NCI-H774 (cell line): Measurements from ENCODE around the gene PARD3.
"Not testable (repeated sequence)": the region's sequence is repeated elsewhere in the genome, so short reads cannot be mapped to it uniquely, and the experiment has no call there.

Experiments
- DNase-seq: peaks from one replicate; lab custom pipeline; 2025; lab: John Stamatoyannopoulos, UW

Gene PARD3

GRCh38 chr10:34094146-34094696 is 720.9 kb downstream of the PARD3 start:
- DNase-seq, result no peak

DNA sequence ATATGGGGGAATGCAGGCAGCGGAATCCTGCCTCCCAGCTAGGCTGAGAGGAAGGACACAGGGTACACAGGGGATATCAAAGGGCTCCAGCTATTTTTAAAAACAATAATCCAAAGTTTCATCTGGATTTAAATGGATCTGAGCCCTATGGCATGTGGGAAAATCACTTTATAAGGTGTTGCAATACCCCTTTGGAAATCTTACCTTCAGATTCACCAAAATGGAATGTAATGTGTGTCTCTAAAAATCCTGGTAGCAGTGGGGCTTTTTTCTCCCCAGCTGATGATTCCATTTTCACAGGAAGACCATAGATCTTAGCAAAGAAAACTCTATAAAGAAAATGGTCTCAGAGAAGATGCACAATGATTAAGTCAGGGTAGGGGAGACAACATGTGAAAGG is 722.2 kb downstream of the PARD3 start:
- DNase-seq, result no peak

- DNase-seq, result no peak
Observed at GRCh38 chr10:34091635-34092195, 723.4 kb downstream of the PARD3 start.

DNA sequence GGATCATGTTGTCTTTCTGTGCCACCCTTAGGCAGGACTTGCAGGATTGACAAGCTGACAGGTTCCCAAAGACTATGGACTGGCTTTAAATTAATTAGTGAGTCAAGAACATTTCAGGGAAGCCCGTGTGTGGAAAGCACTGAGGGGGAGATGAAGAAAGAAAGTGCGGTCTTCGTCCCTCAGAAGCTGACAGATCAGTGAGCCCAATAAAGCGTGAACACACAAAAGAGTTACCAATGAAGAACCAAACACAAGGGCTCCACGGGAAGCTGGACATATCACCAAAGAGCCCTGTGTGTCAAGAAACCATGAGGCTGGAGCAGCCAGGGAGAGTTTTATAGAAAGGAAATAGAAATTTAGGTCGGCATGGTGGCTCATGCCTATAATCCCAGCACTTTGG is 725.8 kb downstream of the PARD3 start:
- DNase-seq, result no peak

- DNase-seq, result no peak
Observed at GRCh38 chr10:34088208-34088794, 726.8 kb downstream of the PARD3 start.

GRCh38 chr10:34087095-34087418 is 728.0 kb downstream of the PARD3 start:
- no peak for DNase-seq

- DNase-seq, result no peak
Observed at GRCh38 chr10:34083567-34083966, 731.5 kb downstream of the PARD3 start.

GRCh38 chr10:34081948-34082347 is 733.1 kb downstream of the PARD3 start:
- DNase-seq, result no peak

GRCh38 chr10:34081347-34081743 is 733.8 kb downstream of the PARD3 start:
- no peak for DNase-seq

GRCh38 chr10:34080485-34081346 is 734.4 kb downstream of the PARD3 start:
- no peak for DNase-seq

- DNase-seq, result no peak
Observed at GRCh38 chr10:34079702-34080484, 735.2 kb downstream of the PARD3 start.

DNA sequence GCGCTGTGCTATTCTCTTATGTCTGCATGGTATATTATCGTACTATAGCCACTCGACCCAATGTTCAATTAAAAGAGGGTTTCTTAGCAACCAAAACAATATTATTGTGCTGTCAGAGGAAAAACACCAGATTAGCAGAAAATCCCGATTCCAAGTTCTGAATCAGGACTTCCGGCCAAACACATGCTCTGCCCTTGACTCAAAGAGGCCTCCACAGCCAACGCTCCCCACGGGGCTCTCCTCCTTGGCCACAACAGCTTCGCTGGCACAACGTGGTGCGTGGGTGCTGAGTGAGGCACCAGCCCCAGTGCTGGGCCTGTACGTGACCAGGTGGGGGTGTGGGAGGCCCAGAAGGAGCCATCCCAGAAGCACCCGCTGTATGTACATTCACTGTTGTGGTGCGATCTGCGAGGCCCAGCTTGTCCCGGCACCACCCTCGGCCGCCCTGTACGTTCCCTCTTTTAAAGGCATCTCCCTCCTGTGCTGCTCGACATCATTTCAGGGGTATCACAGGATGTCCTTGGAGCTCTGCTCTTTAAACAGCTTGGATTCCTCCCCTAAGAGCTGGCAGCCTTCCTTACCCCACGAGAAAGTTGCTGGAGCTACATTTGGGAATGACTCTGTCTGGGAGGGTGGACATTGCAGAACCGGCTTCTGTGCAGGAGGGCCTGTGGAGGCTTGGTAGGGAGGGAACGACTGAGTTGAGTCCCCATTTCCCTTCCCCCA is 736.2 kb downstream of the PARD3 start:
- no peak for DNase-seq

GRCh38 chr10:34078017-34078744 is 736.9 kb downstream of the PARD3 start:
- no peak for DNase-seq

- DNase-seq, result no peak
Observed at GRCh38 chr10:34076443-34076842, 738.7 kb downstream of the PARD3 start.

GRCh38 chr10:34075254-34075926 is 739.7 kb downstream of the PARD3 start:
- no peak for DNase-seq

- DNase-seq, result no peak
Observed at GRCh38 chr10:34074051-34074450, 741.0 kb downstream of the PARD3 start.

DNA sequence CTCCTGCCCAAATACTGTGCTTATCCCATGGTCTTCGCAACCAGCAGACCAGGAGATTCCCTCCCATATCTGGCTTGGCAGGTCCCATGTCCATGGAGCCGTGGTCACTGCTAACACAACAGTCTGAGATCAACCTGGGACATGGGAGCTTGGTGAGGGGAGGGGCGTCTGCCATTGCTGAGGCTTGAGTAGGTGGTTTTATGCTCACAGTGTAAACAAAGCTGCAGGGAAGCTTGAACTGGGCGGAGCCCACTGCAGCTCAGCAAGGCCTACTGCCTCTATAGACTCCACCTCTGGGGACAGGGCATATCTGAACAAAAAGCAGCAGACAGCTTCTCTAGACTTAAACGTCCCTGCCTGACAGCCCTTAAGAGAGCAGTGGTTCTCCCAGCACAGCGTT is 747.4 kb downstream of the PARD3 start:
- DNase-seq, result not testable (repeated sequence)

DNA sequence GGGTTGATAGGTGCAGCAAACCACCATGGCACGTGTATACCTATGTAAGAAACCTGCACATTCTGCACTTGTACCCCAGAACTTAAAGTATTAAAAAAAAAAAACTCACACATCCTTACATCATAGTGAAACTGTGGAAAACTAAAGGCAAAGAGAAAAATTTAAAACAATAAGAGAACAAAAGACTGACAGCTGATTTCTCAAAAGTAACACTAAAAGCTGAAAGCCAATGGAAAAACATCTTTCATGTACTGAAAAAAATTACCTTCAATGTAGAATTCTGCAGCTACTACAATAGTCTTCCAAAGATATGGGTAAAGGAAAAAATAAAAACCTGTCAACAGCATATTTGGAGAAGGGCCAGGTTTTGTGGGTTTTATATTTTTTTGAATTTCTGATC is 751.5 kb downstream of the PARD3 start:
- DNase-seq, result no peak

DNA sequence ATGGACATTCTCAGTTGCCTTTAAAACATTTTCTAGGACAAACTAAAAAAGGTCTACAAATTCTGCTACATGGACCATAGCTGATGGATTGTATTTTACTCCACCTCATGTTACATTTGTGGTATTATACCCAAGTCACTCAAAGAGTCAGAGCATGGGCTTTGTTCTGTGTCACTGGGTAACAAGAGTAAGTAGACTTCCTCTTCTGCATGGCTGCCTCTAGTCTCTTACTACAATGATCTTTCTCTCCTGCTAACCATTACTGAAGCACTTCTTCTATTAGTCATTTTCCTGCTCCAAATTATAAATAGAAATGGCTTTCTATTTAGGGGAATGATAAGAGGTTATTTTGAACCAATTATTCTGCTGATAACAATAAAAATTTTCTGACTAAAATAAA is 753.3 kb downstream of the PARD3 start:
- no peak for DNase-seq
